ENCODE measurements around the gene DDX47. TPM values are rescaled to one million over a fixed set of nuclear protein-coding genes. Genes with fewer than 3 reads are reported as not detected.
"Not testable (repeated sequence)": the region's sequence is repeated elsewhere in the genome, so short reads cannot be mapped to it uniquely, and the experiment has no call there.

Gene DDX47
- total and polyA plus RNA-seq, 4 donors = 28.2 to 79.2 (median 40.4) TPM

DNA sequence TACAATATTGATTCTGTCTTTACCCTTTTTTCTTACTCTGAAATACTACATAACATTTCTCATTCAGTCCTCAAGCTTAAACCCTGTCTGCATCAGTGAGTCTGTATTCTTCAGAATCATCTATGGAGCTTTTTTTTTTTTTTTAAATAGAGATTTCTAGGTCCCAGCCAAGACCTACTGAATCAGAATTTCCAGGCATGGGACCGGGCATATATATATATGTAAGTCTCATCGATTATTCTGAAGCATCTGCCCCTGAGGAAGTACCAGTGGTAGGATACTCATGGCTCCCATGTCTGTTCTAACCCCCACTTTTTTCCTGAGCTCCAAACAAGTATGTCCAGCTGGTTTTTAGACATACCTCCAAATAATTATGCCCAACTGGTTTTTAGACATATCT lies 6.1 kb downstream of the DDX47 start:
- no peaks in the 10 kb centered on the region for H3K27me3 ChIP-seq (ENCODE audit: control insufficient read depth in 3 of 3, insufficient read depth in 3 of 3, low read length in 2 of 3)
- 97 to 98% methylated on average over 2 of the region's 2 CpGs for WGBS, 2 donors
- no peak for ATAC-seq (ENCODE audit: insufficient read depth, low FRiP score)
- H3K36me3 ChIP-seq (ENCODE audit: control insufficient read depth in 4 of 4, insufficient read depth in 4 of 4, low read length in 4 of 4) = peaks cover 10 to 41% (median 29%) of the 10 kb centered on the region in 4 donors
- no peaks in the 10 kb centered on the region for H3K9me3 ChIP-seq (ENCODE audit: control insufficient read depth in 4 of 4, insufficient read depth in 3 of 4, low read length in 3 of 4)
- no peak for DNase-seq
- peaks cover 0 to 26% (median 3%) of the 10 kb centered on the region in 5 donors for H3K4me1 ChIP-seq (ENCODE audit: control insufficient read depth in 5 of 5, insufficient read depth in 5 of 5, low read length in 5 of 5)
- no peak overlapping the region for H3K9ac ChIP-seq (ENCODE audit: insufficient read depth in 1 of 2, low read length in 2 of 2)
- no peak overlapping the region for H3K4me3 ChIP-seq
- TF ChIP-seq, protein P1, sequence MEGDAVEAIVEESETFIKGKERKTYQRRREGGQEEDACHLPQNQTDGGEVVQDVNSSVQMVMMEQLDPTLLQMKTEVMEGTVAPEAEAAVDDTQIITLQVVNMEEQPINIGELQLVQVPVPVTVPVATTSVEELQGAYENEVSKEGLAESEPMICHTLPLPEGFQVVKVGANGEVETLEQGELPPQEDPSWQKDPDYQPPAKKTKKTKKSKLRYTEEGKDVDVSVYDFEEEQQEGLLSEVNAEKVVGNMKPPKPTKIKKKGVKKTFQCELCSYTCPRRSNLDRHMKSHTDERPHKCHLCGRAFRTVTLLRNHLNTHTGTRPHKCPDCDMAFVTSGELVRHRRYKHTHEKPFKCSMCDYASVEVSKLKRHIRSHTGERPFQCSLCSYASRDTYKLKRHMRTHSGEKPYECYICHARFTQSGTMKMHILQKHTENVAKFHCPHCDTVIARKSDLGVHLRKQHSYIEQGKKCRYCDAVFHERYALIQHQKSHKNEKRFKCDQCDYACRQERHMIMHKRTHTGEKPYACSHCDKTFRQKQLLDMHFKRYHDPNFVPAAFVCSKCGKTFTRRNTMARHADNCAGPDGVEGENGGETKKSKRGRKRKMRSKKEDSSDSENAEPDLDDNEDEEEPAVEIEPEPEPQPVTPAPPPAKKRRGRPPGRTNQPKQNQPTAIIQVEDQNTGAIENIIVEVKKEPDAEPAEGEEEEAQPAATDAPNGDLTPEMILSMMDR (IDR thresholded peaks at IDR 0.05; ENCODE audit: control extremely low read depth, extremely low read depth) = no peak
- peak overlapping the region in 1 of 2 donors; percentile 9 for H3K27ac ChIP-seq (ENCODE audit: low read depth in 1 of 2, low read length in 1 of 2)

DNA sequence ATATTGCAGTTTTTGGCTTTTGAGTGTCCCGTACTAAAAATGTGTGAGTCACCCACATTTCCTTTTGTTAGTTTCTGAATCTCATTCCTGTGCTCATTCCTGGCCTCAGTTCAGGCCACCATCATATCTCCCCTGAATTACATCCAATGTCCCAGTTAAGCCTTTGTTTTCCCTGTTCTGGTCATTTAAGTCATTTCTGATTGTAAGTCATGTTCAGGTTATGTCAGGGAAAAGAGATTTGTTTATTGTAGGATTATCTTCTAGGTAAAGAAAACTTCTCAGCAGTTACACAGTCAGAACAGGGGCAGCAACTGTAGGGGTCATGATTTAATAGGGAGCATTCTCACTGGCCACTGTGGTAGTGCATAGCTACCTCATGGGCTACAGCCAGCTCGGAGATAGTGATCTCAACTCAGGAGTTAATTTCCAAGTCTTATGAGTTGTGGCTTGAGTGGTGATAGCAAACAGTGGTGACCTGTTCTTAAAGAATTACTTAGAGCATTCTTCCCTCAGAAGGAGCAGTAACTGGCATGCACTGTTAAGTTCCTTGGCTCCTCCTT lies 6.7 kb downstream of the DDX47 start:
- H3K4me1 ChIP-seq (ENCODE audit: control insufficient read depth in 5 of 5, insufficient read depth in 5 of 5, low read length in 5 of 5) = peaks cover 0 to 20% (median 0%) of the 10 kb centered on the region in 5 donors
- H3K36me3 ChIP-seq (ENCODE audit: control insufficient read depth in 4 of 4, insufficient read depth in 4 of 4, low read length in 4 of 4) = peaks cover 13 to 44% (median 34%) of the 10 kb centered on the region in 4 donors
- ATAC-seq (ENCODE audit: insufficient read depth, low FRiP score) (peak; percentile 61), DNase-seq (no peak)
- no peak overlapping the region for H3K4me3 ChIP-seq
- WGBS, 2 donors = 41 to 71% methylated on average over 2 of the region's 2 CpGs
- no peaks in the 10 kb centered on the region for H3K27me3 ChIP-seq (ENCODE audit: control insufficient read depth in 3 of 3, insufficient read depth in 3 of 3, low read length in 2 of 3)
- no peak overlapping the region for H3K9ac ChIP-seq (ENCODE audit: insufficient read depth in 1 of 2, low read length in 2 of 2)
- H3K9me3 ChIP-seq (ENCODE audit: control insufficient read depth in 4 of 4, insufficient read depth in 3 of 4, low read length in 3 of 4) = no peaks in the 10 kb centered on the region
- TF ChIP-seq, protein P1 (IDR thresholded peaks at IDR 0.05; ENCODE audit: control extremely low read depth, extremely low read depth) = no peak
- H3K27ac ChIP-seq (ENCODE audit: low read depth in 1 of 2, low read length in 1 of 2) = peak overlapping the region in 1 of 2 donors; percentile 68

GRCh38 chr12:12820376-12820775 lies 7.2 kb downstream of the DDX47 start:
- H3K9me3 ChIP-seq (ENCODE audit: control insufficient read depth in 4 of 4, insufficient read depth in 3 of 4, low read length in 3 of 4); H3K4me3 ChIP-seq; DNase-seq; H3K27me3 ChIP-seq (ENCODE audit: control insufficient read depth in 3 of 3, insufficient read depth in 3 of 3, low read length in 2 of 3); H3K9ac ChIP-seq (ENCODE audit: insufficient read depth in 1 of 2, low read length in 2 of 2); ATAC-seq (ENCODE audit: insufficient read depth, low FRiP score): not testable (repeated sequence)
- WGBS, 2 donors = 92 to 98% methylated on average over 11 of the region's 11 CpGs
- Histone ChIP-seq H3K4me1 (ENCODE audit: control insufficient read depth in 5 of 5, insufficient read depth in 5 of 5, low read length in 5 of 5) (peaks cover 0 to 19% (median 0%) of the 10 kb centered on the region in 5 donors), H3K27ac (ENCODE audit: low read depth in 1 of 2, low read length in 1 of 2) (peak overlapping the region in 1 of 2 donors; percentile 13), H3K36me3 (ENCODE audit: control insufficient read depth in 4 of 4, insufficient read depth in 4 of 4, low read length in 4 of 4) (peaks cover 15 to 45% (median 36%) of the 10 kb centered on the region in 4 donors)

GRCh38 chr12:12821975-12822374 lies 8.8 kb downstream of the DDX47 start:
- no peaks in the 10 kb centered on the region for H3K9me3 ChIP-seq (ENCODE audit: control insufficient read depth in 4 of 4, insufficient read depth in 3 of 4, low read length in 3 of 4)
- peaks cover 0 to 12% (median 0%) of the 10 kb centered on the region in 5 donors for H3K4me1 ChIP-seq (ENCODE audit: control insufficient read depth in 5 of 5, insufficient read depth in 5 of 5, low read length in 5 of 5)
- H3K9ac ChIP-seq (ENCODE audit: insufficient read depth in 1 of 2, low read length in 2 of 2) = no peak overlapping the region
- H3K36me3 ChIP-seq (ENCODE audit: control insufficient read depth in 4 of 4, insufficient read depth in 4 of 4, low read length in 4 of 4) = peaks cover 24 to 55% (median 50%) of the 10 kb centered on the region in 4 donors
- no peak overlapping the region for H3K4me3 ChIP-seq
- no peaks in the 10 kb centered on the region for H3K27me3 ChIP-seq (ENCODE audit: control insufficient read depth in 3 of 3, insufficient read depth in 3 of 3, low read length in 2 of 3)
- TF ChIP-seq, protein P1 (IDR thresholded peaks at IDR 0.05; ENCODE audit: control extremely low read depth, extremely low read depth) = no peak
- WGBS, 2 donors = 92 to 94% methylated on average over 6 of the region's 6 CpGs
- DNase-seq = no peak
- H3K27ac ChIP-seq (ENCODE audit: low read depth in 1 of 2, low read length in 1 of 2) = no peak overlapping the region
- ATAC-seq (ENCODE audit: insufficient read depth, low FRiP score) = no peak
